GM12874 (cell line): ENCODE measurements around the gene NECTIN2.

Experiments used
- TF ChIP-seq, protein P1 (sequence below): IDR thresholded peaks from 2 replicates; pipeline ENCODE4 v1.5.1; 2011; ENCODE audit warnings: low read depth, mild to moderate bottlenecking, control low read depth, low read length, moderate library complexity; ENCODE audit not compliant: insufficient read depth

NECTIN2 gene

DNA sequence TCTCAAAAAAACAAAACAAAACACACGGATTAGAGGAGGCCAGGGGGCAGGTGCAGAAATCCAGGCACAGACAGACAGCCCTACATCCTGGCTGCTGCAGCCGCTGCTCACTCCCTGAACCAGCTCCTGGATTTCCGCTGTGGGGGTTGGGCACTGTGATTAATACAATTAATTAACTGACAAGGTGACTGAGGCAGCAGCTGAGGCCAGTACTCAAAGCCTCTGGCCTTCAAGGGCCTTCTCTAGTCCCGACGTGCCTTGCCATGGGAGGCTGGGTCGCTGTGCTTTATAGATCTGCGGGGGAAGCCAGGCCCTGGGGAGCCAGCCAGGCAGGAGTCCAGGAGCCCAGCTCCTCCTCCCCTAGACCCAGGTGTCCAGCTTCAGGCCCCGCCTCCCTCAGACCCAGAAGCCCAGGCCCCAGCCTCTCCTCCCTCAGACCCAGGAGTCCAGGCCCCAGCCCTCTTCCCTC is 4.6 kb downstream of the NECTIN2 start:
- TF ChIP-seq, protein P1, sequence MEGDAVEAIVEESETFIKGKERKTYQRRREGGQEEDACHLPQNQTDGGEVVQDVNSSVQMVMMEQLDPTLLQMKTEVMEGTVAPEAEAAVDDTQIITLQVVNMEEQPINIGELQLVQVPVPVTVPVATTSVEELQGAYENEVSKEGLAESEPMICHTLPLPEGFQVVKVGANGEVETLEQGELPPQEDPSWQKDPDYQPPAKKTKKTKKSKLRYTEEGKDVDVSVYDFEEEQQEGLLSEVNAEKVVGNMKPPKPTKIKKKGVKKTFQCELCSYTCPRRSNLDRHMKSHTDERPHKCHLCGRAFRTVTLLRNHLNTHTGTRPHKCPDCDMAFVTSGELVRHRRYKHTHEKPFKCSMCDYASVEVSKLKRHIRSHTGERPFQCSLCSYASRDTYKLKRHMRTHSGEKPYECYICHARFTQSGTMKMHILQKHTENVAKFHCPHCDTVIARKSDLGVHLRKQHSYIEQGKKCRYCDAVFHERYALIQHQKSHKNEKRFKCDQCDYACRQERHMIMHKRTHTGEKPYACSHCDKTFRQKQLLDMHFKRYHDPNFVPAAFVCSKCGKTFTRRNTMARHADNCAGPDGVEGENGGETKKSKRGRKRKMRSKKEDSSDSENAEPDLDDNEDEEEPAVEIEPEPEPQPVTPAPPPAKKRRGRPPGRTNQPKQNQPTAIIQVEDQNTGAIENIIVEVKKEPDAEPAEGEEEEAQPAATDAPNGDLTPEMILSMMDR = no peak

DNA sequence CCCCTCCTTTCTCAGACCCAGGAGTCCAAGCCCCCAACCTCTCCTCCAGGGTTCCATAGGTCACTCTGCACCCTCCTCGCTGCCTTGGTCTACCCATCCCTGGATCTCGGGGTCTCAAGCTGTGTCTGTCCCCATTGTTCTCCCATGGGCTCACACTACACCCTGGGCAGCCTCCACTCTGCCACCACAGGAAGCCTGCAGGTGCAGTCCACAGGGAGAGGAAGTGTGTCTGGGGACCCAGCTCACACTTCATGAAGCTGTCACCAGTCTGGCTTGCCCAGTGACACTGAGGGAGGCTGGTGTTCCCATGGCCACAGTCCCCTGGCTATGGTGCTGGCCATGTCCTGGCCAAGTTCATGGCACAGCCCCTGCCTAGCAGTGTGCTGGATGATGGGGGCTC is 5.3 kb downstream of the NECTIN2 start:
- TF ChIP-seq, protein P1 = no peak

DNA sequence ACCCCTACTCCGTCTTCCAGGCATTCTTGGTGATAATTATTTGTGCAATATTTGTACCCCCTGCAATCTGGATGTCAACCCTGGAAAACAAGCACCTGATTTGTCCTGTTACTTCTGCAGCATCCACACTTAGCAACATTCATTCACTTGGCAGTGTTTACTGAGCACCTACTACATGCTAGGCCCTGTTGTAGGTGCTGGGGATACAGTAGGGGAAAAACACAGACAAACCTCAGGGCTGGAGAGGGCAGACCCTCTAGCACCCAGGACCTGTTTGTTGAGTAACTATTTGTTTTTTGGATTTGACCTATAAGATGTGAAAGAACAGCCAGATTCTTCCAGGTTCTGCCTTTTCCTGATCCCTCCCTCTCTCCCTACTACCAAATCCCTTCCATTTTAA is 9.5 kb downstream of the NECTIN2 start:
- TF ChIP-seq, protein P1 = no peak

DNA sequence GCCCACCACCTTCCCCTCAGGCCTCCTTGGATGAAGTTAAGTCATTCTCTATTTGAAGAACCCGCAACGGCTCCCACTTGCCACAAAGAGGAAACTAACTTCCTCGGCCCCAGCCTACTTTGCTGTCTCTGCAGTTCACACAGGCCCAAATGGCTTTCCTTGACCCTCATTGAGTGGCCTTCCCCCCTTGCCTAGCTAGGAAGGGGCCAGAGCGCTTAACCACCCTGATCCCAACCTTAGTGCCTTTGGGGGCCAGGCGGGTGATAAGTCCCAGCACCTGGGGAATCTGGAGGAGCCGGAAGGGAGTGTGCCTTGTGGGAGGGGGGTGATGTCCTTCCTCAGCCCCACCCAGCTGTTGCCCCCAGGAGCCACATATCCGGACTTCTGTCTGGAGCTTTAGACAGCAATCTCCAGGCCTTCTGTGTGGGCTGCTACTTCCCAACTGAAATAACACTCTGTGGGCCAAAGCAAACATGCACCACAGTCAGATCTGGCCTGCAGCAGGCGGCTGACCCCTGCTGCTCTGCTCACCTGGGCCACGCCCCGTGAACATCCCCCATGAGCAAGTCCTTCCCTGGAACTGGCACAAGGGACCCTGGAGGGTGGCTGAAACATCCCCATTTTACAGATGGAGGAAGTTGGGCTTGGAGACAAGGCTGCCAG is 10.5 kb downstream of the NECTIN2 start:
- TF ChIP-seq, protein P1 = no peak

DNA sequence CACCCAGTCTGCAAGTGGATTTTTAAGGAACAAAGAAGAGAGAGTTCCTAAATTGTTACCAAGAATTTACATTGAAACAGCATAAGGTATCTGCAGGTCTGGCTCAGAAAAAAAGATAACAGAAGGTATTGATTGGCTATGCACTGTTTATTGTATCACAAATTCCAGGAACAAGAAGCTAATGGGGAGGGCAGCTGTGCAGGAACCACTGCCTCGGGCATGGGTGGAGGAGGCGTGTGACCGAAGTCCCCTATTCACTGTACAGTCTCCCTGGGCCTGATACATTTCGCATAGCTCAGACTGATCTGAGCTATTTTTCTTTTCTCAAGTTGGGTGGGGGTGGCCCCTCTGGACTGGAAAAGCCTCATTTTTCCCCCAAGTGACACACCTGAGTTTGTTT is 11.7 kb downstream of the NECTIN2 start:
- TF ChIP-seq, protein P1 = no peak

DNA sequence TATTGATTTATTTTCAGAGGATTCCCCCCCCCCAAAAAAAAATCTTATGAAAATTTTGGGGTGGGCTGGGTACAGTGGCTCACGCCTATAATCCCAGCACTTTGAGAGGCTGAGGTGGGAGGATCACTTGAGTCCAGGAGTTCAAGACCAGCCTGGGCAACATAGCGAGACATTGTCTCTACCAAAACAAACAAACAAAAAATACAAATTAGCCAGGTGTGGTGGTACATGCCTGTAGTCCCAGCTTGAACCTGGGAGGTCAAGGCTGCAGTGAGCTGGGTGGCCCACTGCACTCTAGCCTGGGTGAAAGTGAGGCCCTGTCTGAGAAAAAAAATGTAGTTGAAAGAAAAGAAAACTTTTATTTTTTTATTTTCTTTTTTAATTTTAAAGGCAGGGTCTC is 17.9 kb downstream of the NECTIN2 start:
- TF ChIP-seq, protein P1 = no peak

DNA sequence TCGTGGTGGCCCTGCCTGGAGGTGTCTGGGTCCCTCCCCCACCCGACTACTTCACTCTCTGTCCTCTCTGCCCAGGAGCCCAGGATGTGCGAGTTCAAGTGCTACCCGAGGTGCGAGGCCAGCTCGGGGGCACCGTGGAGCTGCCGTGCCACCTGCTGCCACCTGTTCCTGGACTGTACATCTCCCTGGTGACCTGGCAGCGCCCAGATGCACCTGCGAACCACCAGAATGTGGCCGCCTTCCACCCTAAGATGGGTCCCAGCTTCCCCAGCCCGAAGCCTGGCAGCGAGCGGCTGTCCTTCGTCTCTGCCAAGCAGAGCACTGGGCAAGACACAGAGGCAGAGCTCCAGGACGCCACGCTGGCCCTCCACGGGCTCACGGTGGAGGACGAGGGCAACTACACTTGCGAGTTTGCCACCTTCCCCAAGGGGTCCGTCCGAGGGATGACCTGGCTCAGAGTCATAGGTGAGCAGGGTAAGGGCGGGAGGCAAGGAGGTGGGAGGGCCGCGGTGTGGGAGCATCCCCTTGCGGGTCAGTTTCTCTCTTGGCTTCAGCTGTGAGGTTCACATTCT is 19.2 kb downstream of the NECTIN2 start:
- TF ChIP-seq, protein P1 = no peak
